ENCODE results near the gene OR10A6.

GRCh38 chr11:7969756-7970646, 38.9 kb upstream of the OR10A6 start:
- TF ChIP-seq CTCF (IDR thresholded peaks at IDR 0.05) (no peak), EZH2 (IDR thresholded peaks at IDR 0.05; ENCODE audit: borderline replicate concordance, insufficient read depth, low read depth, low read length, poor library complexity, severe bottlenecking) (no peak)
